ENCODE measurements around the gene RXRA.

DNA sequence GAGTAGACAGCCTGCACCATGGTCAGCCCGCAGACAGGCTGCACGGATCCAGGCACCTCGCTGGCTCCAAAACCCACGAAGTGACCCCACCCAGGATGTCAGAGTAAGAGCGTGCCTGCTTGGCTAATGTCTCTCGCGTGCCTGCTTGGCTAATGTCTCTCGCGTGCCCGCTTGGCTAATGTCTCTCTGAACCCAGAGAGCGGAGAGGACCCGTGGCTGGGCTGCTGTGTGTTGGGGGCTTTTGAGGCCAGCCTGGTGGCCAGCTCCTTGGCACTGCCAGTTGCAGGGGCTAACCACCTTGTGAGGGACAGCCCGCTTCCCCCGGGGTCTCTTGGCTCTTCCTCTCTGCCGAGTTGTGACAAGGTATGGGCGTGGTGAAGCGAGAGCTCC, 8.9 kb upstream of the RXRA start:
- TF ChIP-seq, protein P1, sequence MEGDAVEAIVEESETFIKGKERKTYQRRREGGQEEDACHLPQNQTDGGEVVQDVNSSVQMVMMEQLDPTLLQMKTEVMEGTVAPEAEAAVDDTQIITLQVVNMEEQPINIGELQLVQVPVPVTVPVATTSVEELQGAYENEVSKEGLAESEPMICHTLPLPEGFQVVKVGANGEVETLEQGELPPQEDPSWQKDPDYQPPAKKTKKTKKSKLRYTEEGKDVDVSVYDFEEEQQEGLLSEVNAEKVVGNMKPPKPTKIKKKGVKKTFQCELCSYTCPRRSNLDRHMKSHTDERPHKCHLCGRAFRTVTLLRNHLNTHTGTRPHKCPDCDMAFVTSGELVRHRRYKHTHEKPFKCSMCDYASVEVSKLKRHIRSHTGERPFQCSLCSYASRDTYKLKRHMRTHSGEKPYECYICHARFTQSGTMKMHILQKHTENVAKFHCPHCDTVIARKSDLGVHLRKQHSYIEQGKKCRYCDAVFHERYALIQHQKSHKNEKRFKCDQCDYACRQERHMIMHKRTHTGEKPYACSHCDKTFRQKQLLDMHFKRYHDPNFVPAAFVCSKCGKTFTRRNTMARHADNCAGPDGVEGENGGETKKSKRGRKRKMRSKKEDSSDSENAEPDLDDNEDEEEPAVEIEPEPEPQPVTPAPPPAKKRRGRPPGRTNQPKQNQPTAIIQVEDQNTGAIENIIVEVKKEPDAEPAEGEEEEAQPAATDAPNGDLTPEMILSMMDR (IDR thresholded peaks at IDR 0.05): no peak
- TF ChIP-seq POLR2AphosphoS5 (IDR thresholded peaks at IDR 0.05): no peak

All from transverse colon (tissue), 4 donors.